C4-2B (cell line): ENCODE results near the gene ALAD.
A peak's percentile ranks its signal among the peaks of the same experiment; 100 is the strongest.

Experiments used
- H3K27ac ChIP-seq: fragments of 450-650 bp; 2 replicates; pipeline ENCODE4 v1.5.1; 2017
- ZFX ChIP-seq: fragments of 450-650 bp; IDR thresholded peaks from 2 replicates; pipeline ENCODE4 v1.6.1; 2017
- TF ChIP-seq, protein P1 (sequence below): fragments of 450-650 bp; conservative IDR thresholded peaks from 2 replicates; pipeline ENCODE4 v1.5.1; 2017; ENCODE audit warnings: mild to moderate bottlenecking

ALAD gene

DNA sequence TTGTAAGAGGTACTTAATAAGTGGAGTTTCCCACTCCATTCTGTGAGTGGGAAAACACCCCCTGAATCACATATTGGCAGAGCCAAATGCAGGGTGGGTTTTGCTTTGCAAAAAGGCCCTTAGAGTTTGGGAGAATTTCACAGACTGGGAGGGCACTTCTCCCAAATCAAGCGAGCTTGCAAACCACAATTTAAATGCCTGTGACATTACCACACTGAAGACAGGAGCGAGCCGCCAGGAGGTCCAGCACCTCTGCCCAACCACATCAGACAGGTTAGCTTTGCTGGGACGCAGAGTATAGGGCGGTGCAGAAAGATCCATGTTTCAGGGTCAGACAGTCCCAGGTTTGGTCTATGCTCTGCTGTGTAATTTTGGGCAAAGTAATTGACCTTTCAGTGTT is 2.3 kb downstream of the ALAD start:
- peak overlapping the region; percentile 39 for H3K27ac ChIP-seq
- TF ChIP-seq, protein P1, sequence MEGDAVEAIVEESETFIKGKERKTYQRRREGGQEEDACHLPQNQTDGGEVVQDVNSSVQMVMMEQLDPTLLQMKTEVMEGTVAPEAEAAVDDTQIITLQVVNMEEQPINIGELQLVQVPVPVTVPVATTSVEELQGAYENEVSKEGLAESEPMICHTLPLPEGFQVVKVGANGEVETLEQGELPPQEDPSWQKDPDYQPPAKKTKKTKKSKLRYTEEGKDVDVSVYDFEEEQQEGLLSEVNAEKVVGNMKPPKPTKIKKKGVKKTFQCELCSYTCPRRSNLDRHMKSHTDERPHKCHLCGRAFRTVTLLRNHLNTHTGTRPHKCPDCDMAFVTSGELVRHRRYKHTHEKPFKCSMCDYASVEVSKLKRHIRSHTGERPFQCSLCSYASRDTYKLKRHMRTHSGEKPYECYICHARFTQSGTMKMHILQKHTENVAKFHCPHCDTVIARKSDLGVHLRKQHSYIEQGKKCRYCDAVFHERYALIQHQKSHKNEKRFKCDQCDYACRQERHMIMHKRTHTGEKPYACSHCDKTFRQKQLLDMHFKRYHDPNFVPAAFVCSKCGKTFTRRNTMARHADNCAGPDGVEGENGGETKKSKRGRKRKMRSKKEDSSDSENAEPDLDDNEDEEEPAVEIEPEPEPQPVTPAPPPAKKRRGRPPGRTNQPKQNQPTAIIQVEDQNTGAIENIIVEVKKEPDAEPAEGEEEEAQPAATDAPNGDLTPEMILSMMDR = no peak
- no peak for TF ChIP-seq ZFX

DNA sequence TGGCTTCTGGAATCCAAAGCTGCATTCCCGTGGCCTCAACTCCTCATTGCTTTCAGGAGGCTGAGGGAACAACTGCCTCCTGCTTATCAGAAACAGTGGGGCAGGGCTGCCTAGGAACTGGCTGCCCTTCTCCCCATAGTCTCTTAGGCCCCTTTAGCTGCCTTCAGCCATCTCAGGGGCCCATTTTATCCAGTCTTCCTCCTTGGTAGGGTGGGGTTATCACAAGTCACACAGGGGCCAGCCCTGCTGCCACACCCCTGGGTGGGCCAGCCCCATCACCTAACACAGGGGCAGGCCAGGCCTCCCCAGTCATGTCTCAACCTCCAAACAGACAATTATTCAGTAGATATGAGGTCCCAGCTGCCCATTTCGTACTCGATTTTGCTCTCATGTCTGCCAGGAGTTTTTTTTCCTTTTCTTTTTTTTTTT is 3.9 kb downstream of the ALAD start:
- TF ChIP-seq ZFX = no peak
- TF ChIP-seq, protein P1 = no peak
- no peak overlapping the region for H3K27ac ChIP-seq

DNA sequence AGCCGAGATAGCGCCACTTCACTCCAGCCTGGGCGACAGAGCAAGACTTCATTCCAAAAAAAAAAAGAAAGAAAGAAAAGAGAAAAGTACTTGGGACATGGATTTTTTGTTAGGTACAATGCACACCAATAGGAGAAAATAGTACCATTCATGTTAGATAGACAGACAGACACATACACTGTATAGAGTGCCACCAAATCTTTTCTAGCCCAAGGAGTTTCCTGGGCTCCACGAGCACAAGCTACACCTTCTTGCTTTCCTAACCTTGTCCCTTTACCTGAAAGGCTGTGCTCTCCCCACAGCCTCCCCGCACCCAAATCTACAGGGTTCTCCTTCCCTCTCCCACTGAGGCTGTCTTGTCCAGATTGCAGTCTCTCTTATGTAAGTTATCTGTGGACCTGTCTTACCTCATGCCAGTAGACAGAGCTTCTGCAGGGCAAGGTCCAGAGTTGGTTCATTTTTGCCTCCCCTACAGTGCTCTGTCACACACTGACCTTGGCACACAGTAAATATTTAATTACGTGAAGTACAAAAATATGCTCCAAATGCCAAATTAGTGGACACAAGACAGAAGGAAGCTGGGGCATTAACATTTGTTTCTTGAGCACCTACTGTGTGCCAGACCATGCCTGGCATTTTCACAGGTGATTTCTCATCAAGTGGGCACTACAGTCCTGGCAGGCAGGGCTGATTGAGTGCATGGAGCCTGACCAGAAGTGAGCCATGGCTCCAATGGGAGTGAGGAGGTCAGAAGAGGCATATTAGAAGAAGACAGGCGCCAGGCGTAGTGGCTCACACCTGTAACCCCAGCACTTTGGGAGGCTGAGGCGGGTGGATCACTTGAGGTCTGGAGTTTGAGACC is 5.9 kb downstream of the ALAD start:
- TF ChIP-seq ZFX = no peak
- TF ChIP-seq, protein P1 = no peak
- H3K27ac ChIP-seq = no peak overlapping the region

DNA sequence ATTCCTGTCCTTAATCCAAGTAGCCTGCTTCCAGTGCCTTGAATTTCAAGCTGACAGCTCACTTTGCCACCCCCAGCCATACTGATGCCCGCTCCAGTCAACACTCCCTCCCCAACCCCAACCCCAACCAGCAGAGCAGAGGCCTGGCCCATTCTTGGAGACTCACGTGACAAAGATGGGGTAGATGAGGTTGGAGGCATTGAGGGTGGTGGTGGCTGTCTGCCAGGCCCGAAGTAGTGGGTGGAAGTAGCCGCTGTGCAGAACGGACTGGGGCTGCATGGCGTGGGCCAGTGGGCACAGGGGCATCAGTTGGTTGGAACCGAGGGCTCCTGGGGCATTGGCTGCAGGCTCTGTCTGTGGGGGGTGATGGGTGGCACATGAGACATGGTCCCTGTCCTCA is 7.8 kb downstream of the ALAD start:
- no peak for TF ChIP-seq ZFX
- TF ChIP-seq, protein P1 = no peak
- no peak overlapping the region for H3K27ac ChIP-seq

DNA sequence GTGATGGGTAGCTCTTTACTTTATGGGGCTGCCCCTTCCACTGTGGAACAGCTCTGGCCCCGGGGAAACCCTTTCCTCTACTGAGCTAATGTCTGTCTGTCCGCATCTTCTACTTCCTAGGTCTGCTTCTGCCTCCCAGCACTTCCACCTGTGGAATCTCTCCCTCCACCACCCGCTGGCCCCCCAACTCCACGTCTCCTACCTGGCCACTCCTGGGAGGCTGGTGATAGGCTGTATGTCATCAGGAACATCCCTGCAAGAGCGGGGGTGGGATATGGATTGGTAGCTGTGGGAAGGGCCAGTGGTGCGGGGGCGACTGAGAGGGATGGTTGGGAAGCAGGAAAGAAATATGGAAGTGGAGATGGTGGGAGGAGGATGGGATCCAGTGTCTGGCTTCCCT is 9.2 kb downstream of the ALAD start:
- TF ChIP-seq, protein P1 = no peak
- no peak for TF ChIP-seq ZFX
- H3K27ac ChIP-seq = no peak overlapping the region

DNA sequence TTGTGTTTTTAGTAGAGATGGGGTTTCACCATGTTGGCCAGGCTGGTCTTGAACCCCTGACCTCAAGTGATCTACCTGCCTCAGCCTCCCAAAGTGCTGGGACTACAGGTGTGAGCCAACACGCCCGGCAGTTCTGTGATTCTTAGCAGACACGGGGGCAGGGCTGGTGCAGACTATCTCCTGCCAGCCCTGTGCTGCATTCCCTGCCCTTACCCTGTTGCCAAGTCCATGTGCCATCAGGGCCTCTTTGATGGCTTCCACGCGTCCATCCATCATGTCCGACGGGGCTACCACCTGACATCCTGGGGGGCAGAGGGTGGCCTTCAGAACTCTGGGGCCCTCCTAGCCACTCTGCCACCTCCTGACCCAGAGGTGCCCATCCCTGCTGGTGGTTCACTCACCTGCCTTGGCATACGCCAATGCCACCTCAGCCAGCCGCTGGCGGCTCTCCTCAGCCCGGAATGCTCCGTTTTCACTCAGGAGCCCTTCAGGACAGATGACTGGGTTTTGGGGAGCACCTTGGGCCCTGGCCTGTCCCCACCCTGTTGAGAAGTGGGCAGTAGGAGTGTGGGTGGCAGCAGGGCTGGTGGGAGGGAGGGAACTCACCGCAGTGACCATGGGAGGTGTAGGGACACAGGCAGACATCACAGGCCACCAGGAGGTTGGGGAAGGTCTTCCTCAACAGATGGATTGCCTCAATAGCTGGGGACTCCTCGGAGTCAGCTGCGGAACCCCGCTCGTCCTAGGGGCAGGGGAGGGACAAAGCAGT is 10.7 kb downstream of the ALAD start:
- no peak overlapping the region for H3K27ac ChIP-seq
- TF ChIP-seq ZFX = no peak
- TF ChIP-seq, protein P1 = no peak

DNA sequence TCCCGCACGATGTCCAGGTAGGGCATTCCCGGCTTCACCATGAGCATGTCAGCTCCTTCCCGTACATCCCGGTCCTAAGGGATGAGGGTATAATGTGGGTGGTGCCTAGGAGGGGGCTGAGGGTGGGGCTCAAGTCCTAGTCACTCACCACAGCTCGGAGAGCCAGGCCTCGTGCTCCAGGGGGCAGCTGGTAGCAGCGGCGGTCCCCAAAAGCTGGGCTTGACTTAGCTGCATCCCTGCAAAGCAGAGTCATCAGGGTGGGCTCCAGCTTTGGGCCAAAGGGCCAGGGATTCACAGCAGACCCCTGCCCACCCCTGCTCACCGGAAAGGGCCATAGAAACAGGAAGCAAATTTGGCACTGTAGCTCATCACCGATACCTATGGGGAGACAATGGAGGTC is 11.6 kb downstream of the ALAD start:
- TF ChIP-seq ZFX = no peak
- TF ChIP-seq, protein P1 = no peak
- no peak overlapping the region for H3K27ac ChIP-seq
